Measurements from ENCODE around the gene USPL1. TPM values are rescaled to one million over a fixed set of nuclear protein-coding genes. Genes with fewer than 3 reads are reported as not detected.
"Not testable (repeated sequence)": the region's sequence is repeated elsewhere in the genome, so short reads cannot be mapped to it uniquely, and the experiment has no call there.

Gene USPL1
- total and polyA plus RNA-seq, 2 experiments from 2014 or later, result 10.0 to 13.0 TPM

DNA sequence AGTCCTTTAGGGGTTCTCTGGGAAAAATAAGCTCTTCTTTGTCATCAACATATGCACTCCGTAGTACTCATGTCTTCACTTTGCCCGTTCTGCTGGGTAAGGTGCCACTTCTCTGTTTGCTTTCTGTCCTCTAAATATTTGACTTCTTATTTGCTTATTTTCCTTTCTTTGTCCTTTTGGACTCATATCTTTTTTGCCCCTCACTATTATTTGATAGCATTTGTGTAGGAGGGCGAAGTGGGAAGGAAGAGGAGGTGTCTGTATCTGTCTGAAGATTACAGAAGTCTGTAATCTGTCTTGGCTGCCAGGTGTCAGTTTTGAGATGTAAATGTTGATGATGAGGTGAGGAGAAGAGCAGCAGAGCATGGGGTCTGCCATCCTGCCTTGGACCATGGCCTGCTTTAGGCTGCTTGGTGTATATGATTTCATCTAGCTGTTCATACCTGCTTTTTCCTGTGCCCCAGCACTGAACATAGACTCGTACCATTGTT is 30.8 kb downstream of the USPL1 start:
- Histone ChIP-seq H3F3A (ENCODE audit: insufficient read depth) (peaks cover 7% of the 10 kb centered on the region; the same call in 1 of the 2 replicates), H3K9ac (no peak overlapping the region), H3K4me3 (no peak overlapping the region), H3K9me2 (ENCODE audit: insufficient read depth) (no peaks in the 10 kb centered on the region), H3K9me3 (ENCODE audit: low read depth) (no peaks in the 10 kb centered on the region), H3K27me3 (replicated peaks; ENCODE audit: insufficient read depth) (no peaks in the 10 kb centered on the region), H3K27ac (no peak overlapping the region), H3K79me2 (ENCODE audit: insufficient read depth) (peaks cover 90% of the 10 kb centered on the region), H2AFZ (no peak overlapping the region), H4K20me1 (ENCODE audit: insufficient read depth) (no peaks in the 10 kb centered on the region), H3K4me1 (ENCODE audit: insufficient read depth) (no peaks in the 10 kb centered on the region), H3K4me2 (ENCODE audit: unreplicated experiment) (no peak overlapping the region), H3K36me3 (ENCODE audit: low read depth) (peaks cover 49% of the 10 kb centered on the region)
- no peak for TF ChIP-seq EZH2phosphoT487 (IDR thresholded peaks at IDR 0.05; ENCODE audit: insufficient read depth, low read depth)
- TF ChIP-seq EZH2 (IDR thresholded peaks at IDR 0.05; ENCODE audit: insufficient read depth, poor library complexity, severe bottlenecking), result no peak
- 93 to 96% methylated on average over 4 of the region's 4 CpGs for WGBS, 2 experiments (ENCODE audit: low coverage in 1 of 2, low lambda C conversion rate in 2 of 2, missing lambda C conversion rate in 2 of 2)
- no peak for DNase-seq
- in situ Hi-C loops (cut with MboI), result no loop called here

DNA sequence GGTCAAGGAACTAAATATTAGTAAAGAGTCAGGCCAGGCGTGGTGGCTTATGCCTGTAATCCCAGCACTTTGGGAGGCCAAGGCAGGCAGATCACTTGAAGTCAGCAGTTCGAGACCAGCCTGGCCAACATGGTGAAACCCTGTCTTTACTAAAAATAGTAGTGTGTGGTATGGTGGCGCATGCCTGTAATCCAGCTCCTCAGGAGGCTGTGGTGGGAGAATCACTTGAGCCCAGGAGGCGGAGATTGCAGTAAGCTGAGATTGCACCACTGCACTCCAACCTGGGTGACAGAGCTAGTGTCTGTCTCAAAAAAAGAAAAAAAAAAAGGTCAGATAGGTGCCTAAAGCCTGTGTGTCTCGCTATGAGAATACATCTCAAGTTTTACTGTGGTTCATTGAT is 33.9 kb downstream of the USPL1 start:
- DNase-seq; H3K9ac ChIP-seq; H3K4me2 ChIP-seq (ENCODE audit: unreplicated experiment); H3K9me3 ChIP-seq (ENCODE audit: low read depth); H3K27ac ChIP-seq; H3K4me3 ChIP-seq; H3K9me2 ChIP-seq (ENCODE audit: insufficient read depth); H4K20me1 ChIP-seq (ENCODE audit: insufficient read depth); H2AFZ ChIP-seq; in situ Hi-C loops (cut with MboI); H3K27me3 ChIP-seq (replicated peaks; ENCODE audit: insufficient read depth); H3K4me1 ChIP-seq (ENCODE audit: insufficient read depth); H3F3A ChIP-seq (ENCODE audit: insufficient read depth): not testable (repeated sequence)
- Histone ChIP-seq H3K36me3 (ENCODE audit: low read depth) (peaks cover 52% of the 10 kb centered on the region), H3K79me2 (ENCODE audit: insufficient read depth) (peaks cover 73% of the 10 kb centered on the region)
- 96 to 97% methylated on average over 5 of the region's 5 CpGs for WGBS, 2 experiments (ENCODE audit: low coverage in 1 of 2, low lambda C conversion rate in 2 of 2, missing lambda C conversion rate in 2 of 2)

DNA sequence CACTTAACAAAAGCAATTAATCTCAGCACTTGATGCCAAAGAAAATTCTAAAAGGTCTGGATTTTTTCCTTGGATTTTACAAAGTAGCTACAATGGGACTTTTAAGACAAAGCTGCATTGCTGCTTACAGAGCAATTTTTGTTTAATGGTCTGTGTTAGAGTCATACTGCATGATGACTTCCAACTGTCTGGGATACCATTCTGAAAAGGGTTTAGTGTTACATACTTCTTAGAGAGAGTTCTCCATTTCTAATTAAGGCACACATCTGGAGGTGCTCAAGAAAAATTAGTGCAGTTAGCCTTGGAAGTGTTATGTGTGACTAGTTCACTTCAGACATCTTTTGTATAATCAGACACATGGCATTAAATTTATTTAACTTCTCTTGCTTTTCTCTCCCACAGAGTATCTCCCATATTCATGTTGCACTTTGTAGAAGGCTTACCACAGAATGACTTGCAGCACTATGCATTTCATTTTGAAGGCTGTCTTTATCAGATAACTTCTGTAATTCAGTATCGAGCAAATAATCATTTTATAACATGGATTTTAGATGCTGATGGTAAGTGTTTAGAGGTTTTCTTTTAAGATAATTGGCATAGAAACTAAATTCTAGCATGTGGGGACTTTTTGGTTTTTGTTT is 35.1 kb downstream of the USPL1 start:
- TF ChIP-seq EZH2 (IDR thresholded peaks at IDR 0.05; ENCODE audit: insufficient read depth, poor library complexity, severe bottlenecking), result no peak
- TF ChIP-seq EZH2phosphoT487 (IDR thresholded peaks at IDR 0.05; ENCODE audit: insufficient read depth, low read depth), result no peak
- no peak overlapping the region for H3K27ac ChIP-seq
- DNase-seq, result no peak
- no peak overlapping the region for H3K4me3 ChIP-seq
- no peaks in the 10 kb centered on the region for H3K9me2 ChIP-seq (ENCODE audit: insufficient read depth)
- no peak overlapping the region for H3K9ac ChIP-seq
- H3K79me2 ChIP-seq (ENCODE audit: insufficient read depth), result peaks cover 65% of the 10 kb centered on the region
- WGBS, 2 experiments (ENCODE audit: low coverage in 1 of 2, low lambda C conversion rate in 2 of 2, missing lambda C conversion rate in 2 of 2), result 60 to 61% methylated on average over 1 of the region's 1 CpG
- H2AFZ ChIP-seq, result no peak overlapping the region
- H3K4me2 ChIP-seq (ENCODE audit: unreplicated experiment), result no peak overlapping the region
- peaks cover 7% of the 10 kb centered on the region; the same call in 1 of the 2 replicates for H3F3A ChIP-seq (ENCODE audit: insufficient read depth)
- H3K9me3 ChIP-seq (ENCODE audit: low read depth), result no peaks in the 10 kb centered on the region
- H3K27me3 ChIP-seq (replicated peaks; ENCODE audit: insufficient read depth), result no peaks in the 10 kb centered on the region
- H3K4me1 ChIP-seq (ENCODE audit: insufficient read depth), result no peaks in the 10 kb centered on the region
- no peaks in the 10 kb centered on the region for H4K20me1 ChIP-seq (ENCODE audit: insufficient read depth)
- H3K36me3 ChIP-seq (ENCODE audit: low read depth), result peaks cover 58% of the 10 kb centered on the region
- in situ Hi-C loops (cut with MboI), result no loop called here

DNA sequence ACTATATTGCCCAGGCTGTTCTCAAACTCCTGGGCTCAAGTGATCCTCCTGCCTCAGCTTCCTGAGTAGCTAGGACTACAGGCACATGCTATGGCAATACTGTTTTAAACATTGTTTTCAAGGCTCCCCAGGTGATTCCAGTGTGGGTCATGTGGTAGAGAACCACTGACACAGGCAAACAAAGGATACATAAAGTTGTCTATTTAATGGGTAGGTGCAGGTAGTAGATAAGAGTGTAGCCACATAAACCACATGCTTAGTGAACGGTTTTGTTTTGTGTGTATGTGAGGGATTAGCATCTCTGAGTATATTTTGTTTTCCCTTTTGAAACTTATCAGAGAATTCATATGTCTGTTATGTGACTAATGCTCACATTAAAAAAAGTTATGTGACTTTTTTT is 36.7 kb downstream of the USPL1 start:
- Histone ChIP-seq H3K36me3 (ENCODE audit: low read depth) (peaks cover 60% of the 10 kb centered on the region), H3K9me2 (ENCODE audit: insufficient read depth) (no peaks in the 10 kb centered on the region), H3K79me2 (ENCODE audit: insufficient read depth) (peaks cover 50% of the 10 kb centered on the region), H3K4me3 (no peak overlapping the region), H4K20me1 (ENCODE audit: insufficient read depth) (no peaks in the 10 kb centered on the region), H3K9me3 (ENCODE audit: low read depth) (no peaks in the 10 kb centered on the region), H3K27me3 (replicated peaks; ENCODE audit: insufficient read depth) (no peaks in the 10 kb centered on the region), H3K4me1 (ENCODE audit: insufficient read depth) (no peaks in the 10 kb centered on the region), H3K4me2 (ENCODE audit: unreplicated experiment) (no peak overlapping the region), H3F3A (ENCODE audit: insufficient read depth) (peaks cover 7% of the 10 kb centered on the region; the same call in 1 of the 2 replicates), H2AFZ (no peak overlapping the region), H3K27ac (no peak overlapping the region), H3K9ac (no peak overlapping the region)
- no peak for TF ChIP-seq EZH2 (IDR thresholded peaks at IDR 0.05; ENCODE audit: insufficient read depth, poor library complexity, severe bottlenecking)
- TF ChIP-seq EZH2phosphoT487 (IDR thresholded peaks at IDR 0.05; ENCODE audit: insufficient read depth, low read depth), result no peak
- 100% methylated on average over 1 of the region's 1 CpG for WGBS, 2 experiments (ENCODE audit: low coverage in 1 of 2, low lambda C conversion rate in 2 of 2, missing lambda C conversion rate in 2 of 2)
- no peak for DNase-seq
- in situ Hi-C loops (cut with MboI), result no loop called here
